H9 (cell line): ENCODE data around the gene CNNM4. TPM values are rescaled to one million over a fixed set of nuclear protein-coding genes. Genes with fewer than 3 reads are reported as not detected.

ENCODE experiments used
- DNase-seq: peaks from one replicate; pipeline ENCODE4 v3.0.0-alpha.2; 2017
- H2AFZ ChIP-seq: one replicate; pipeline ENCODE4 v1.6.1; 2013; ENCODE audit warnings: mild to moderate bottlenecking, low read length, control low read depth, moderate library complexity
- H2AK5ac ChIP-seq: 2 replicates; pipeline ENCODE4 v1.6.1; 2013; ENCODE audit warnings: low read length, control low read depth, mixed read lengths; ENCODE audit not compliant: insufficient read length
- H2BK120ac ChIP-seq: one replicate; pipeline ENCODE4 v1.6.1; 2013; ENCODE audit warnings: low read depth, mild to moderate bottlenecking, low read length, control low read depth, inconsistent platforms; ENCODE audit not compliant: poor library complexity, severe bottlenecking
- H2BK12ac ChIP-seq: 2 replicates; pipeline ENCODE4 v1.6.1; 2013; ENCODE audit warnings: low read length, control low read depth, mixed read lengths, low read depth; ENCODE audit not compliant: insufficient read length
- H2BK15ac ChIP-seq: 2 replicates; pipeline ENCODE4 v1.6.1; 2013; ENCODE audit warnings: low read depth, low read length, control low read depth
- H2BK20ac ChIP-seq: one replicate; pipeline ENCODE4 v1.6.1; 2013; ENCODE audit warnings: low read depth, mild to moderate bottlenecking, low read length, control low read depth, inconsistent platforms; ENCODE audit not compliant: poor library complexity, severe bottlenecking
- H2BK5ac ChIP-seq: 2 replicates; pipeline ENCODE4 v1.6.1; 2013; ENCODE audit warnings: low read length, control low read depth, mixed read lengths; ENCODE audit not compliant: insufficient read length
- H3K14ac ChIP-seq: 2 replicates; pipeline ENCODE4 v1.6.1; 2013; ENCODE audit warnings: low read length, control low read depth; ENCODE audit not compliant: insufficient read depth
- H3K18ac ChIP-seq: 2 replicates; pipeline ENCODE4 v1.6.1; 2013; ENCODE audit warnings: low read depth, mild to moderate bottlenecking, mixed read lengths, low read length, control low read depth; ENCODE audit not compliant: insufficient read length
- H3K23ac ChIP-seq: 2 replicates; pipeline ENCODE4 v1.6.1; 2013; ENCODE audit warnings: low read length, control low read depth, mixed read lengths, low read depth; ENCODE audit not compliant: insufficient read length
- H3K23me2 ChIP-seq: 2 replicates; pipeline ENCODE4 v1.6.1; 2013; ENCODE audit warnings: low read depth, mild to moderate bottlenecking, mixed read lengths, low read length, control low read depth; ENCODE audit not compliant: insufficient read length, poor library complexity, severe bottlenecking
- H3K27ac ChIP-seq: 2 replicates; pipeline ENCODE4 v1.5.1; 2013; ENCODE audit warnings: low read length, control low read depth, mixed read lengths, low read depth; ENCODE audit not compliant: insufficient read length
- H3K27me3 ChIP-seq: 2 replicates; pipeline ENCODE4 v1.6.1; 2013; ENCODE audit warnings: low read length, control low read depth, inconsistent platforms; ENCODE audit not compliant: insufficient read depth
- H3K4ac ChIP-seq: 2 replicates; pipeline ENCODE4 v1.6.1; 2013; ENCODE audit warnings: low read depth, mild to moderate bottlenecking, control low read depth, inconsistent platforms, low read length, moderate library complexity
- H3K4me1 ChIP-seq: 2 replicates; pipeline ENCODE4 v1.6.1; 2013; ENCODE audit warnings: low read length, control low read depth, inconsistent platforms; ENCODE audit not compliant: insufficient read depth
- H3K4me2 ChIP-seq: 2 replicates; pipeline ENCODE4 v1.6.1; 2013; ENCODE audit warnings: low read length, control low read depth, mixed read lengths; ENCODE audit not compliant: insufficient read length, insufficient read depth
- H3K56ac ChIP-seq: 2 replicates; pipeline ENCODE4 v1.6.1; 2013; ENCODE audit warnings: low read depth, mild to moderate bottlenecking, mixed read lengths, low read length, control low read depth; ENCODE audit not compliant: insufficient read length
- H3K79me1 ChIP-seq: 2 replicates; pipeline ENCODE4 v1.6.1; 2013; ENCODE audit warnings: low read depth, mild to moderate bottlenecking, moderate library complexity, low read length, control low read depth, inconsistent platforms; ENCODE audit not compliant: insufficient read depth, poor library complexity, severe bottlenecking
- H3K79me2 ChIP-seq: 2 replicates; pipeline ENCODE4 v1.6.1; 2013; ENCODE audit warnings: low read length, control low read depth, inconsistent platforms; ENCODE audit not compliant: insufficient read depth
- H3K9ac ChIP-seq: 2 replicates; pipeline ENCODE4 v1.6.1; 2013; ENCODE audit warnings: low read length, control low read depth, mixed read lengths; ENCODE audit not compliant: insufficient read length; ENCODE audit errors: extremely low read depth
- H3K9me3 ChIP-seq: one replicate; pipeline ENCODE4 v1.6.1; 2013; ENCODE audit warnings: low read depth, low read length, inconsistent platforms; ENCODE audit not compliant: control insufficient read depth
- H3T11ph ChIP-seq: one replicate; pipeline ENCODE4 v1.6.1; 2013; ENCODE audit warnings: mild to moderate bottlenecking, low read length, control low read depth, inconsistent platforms
- H4K20me1 ChIP-seq: one replicate; pipeline ENCODE4 v1.6.1; 2013; ENCODE audit not compliant: control insufficient read depth, insufficient read length, insufficient read depth
- H4K5ac ChIP-seq: 2 replicates; pipeline ENCODE4 v1.6.1; 2013; ENCODE audit warnings: low read depth, mild to moderate bottlenecking, mixed read lengths, low read length, control low read depth; ENCODE audit not compliant: insufficient read length
- H4K8ac ChIP-seq: replicated peaks from 2 replicates; pipeline ENCODE4 v1.6.1; 2013; ENCODE audit warnings: low read length, control low read depth, mixed read lengths, low read depth; ENCODE audit not compliant: insufficient read length
- H4K91ac ChIP-seq: 2 replicates; pipeline ENCODE4 v1.6.1; 2013; ENCODE audit warnings: low read depth, mild to moderate bottlenecking, moderate library complexity, mixed read lengths, low read length, control low read depth; ENCODE audit not compliant: insufficient read length
- H3K27ac Mint-ChIP-seq, 3 experiments: 2 replicates in 2 of 3; 3 replicates in 1 of 3; pipeline ENCODE4 v1.8.0; 2020 to 2021; ENCODE audit warnings: mixed read lengths in 3 of 3, mild to moderate bottlenecking in 1 of 3, moderate library complexity in 1 of 3
- H3K27me3 Mint-ChIP-seq: 2 replicates; pipeline ENCODE4 v1.8.0; 2021; ENCODE audit warnings: low read depth, mild to moderate bottlenecking, moderate library complexity, mixed read lengths
- H3K36me3 Mint-ChIP-seq, 3 experiments: 2 replicates in 2 of 3; 3 replicates in 1 of 3; pipeline ENCODE4 v1.8.0; 2020 to 2021; ENCODE audit warnings: low read depth in 3 of 3, mixed read lengths in 3 of 3; ENCODE audit not compliant: insufficient read depth in 1 of 3
- H3K4me1 Mint-ChIP-seq, 2 experiments: 2 replicates each; pipeline ENCODE4 v1.8.0; 2020; ENCODE audit warnings: mixed read lengths in 2 of 2
- H3K4me3 Mint-ChIP-seq, 2 experiments: 2 replicates in 1 of 2; 3 replicates in 1 of 2; pipeline ENCODE4 v1.8.0; 2020 to 2021; ENCODE audit warnings: mild to moderate bottlenecking in 2 of 2, mixed read lengths in 2 of 2, moderate library complexity in 1 of 2
- H3K9me3 Mint-ChIP-seq, 2 experiments: 2 replicates in 1 of 2; 3 replicates in 1 of 2; pipeline ENCODE4 v1.8.0; 2020; ENCODE audit warnings: mild to moderate bottlenecking in 2 of 2, mixed read lengths in 2 of 2, moderate library complexity in 1 of 2
- WGBS: extraction: QIAGEN DNeasy Blood & Tissue Kit; methylation state at CpG from one replicate; pipeline ENCODE4 v1.1.7; 2013; ENCODE audit warnings: missing lambda C conversion rate, low lambda C conversion rate, mixed read lengths; ENCODE audit not compliant: insufficient read length; ENCODE audit errors: extremely low coverage; 5-methylcytosine and 5-hydroxymethylcytosine counted together
- total RNA-seq: library from RNA; stranded (reverse); gene quantifications from 2 replicates; pipeline ENCODE4 v1.2.1, GENCODE V29; 2021
- TF ChIP-seq, protein P1 (sequence below): fragments of 200-600 bp; sonication (generic); conservative IDR thresholded peaks from 3 replicates; pipeline ENCODE4 v1.8.0; 2021; ENCODE audit warnings: antibody characterized with exemption, mild to moderate bottlenecking

Gene CNNM4
- total RNA-seq, 1 experiment from 2014 or later: 8.5 TPM

DNA sequence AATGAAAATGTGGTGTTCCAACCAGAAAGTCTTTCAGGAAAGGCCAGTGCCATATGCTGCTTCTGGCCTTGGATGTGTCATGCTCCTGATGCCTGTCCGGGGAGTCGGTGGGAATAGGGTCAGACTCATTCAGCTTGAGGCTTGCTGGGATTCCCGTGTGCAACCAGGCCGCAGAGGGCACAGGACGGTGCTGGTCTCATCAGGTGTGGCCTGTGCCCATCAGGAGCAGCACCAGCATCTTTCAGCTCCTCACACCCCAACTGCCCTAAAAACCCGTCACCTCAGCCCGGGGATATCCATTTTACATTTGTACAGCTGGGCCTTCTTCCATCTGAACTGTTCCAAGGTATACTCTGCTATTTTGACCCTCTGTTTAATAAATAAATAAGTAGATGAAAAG is 42.0 kb downstream of the CNNM4 start:
- Histone ChIP-seq H3T11ph (no peak overlapping the region), H3K23ac (no peak overlapping the region), H4K91ac (no peak overlapping the region), H3K9ac (no peak overlapping the region), H3K18ac (no peak overlapping the region), H3K4me1 (no peaks in the 10 kb centered on the region), H2BK5ac (no peak overlapping the region), H3K14ac (no peak overlapping the region), H3K9me3 (no peaks in the 10 kb centered on the region), H3K79me2 (no peaks in the 10 kb centered on the region), H4K20me1 (no peaks in the 10 kb centered on the region), H4K8ac (no peak overlapping the region), H2AFZ (no peak overlapping the region), H3K23me2 (no peaks in the 10 kb centered on the region), H3K4me2 (no peak overlapping the region), H3K27ac (no peak overlapping the region), H2BK120ac (no peak overlapping the region), H3K4ac (no peak overlapping the region), H3K79me1 (no peaks in the 10 kb centered on the region), H3K56ac (no peak overlapping the region), H2BK20ac (no peak overlapping the region), H2BK15ac (no peak overlapping the region), H4K5ac (no peak overlapping the region), H2AK5ac (no peak overlapping the region), H3K27me3 (no peaks in the 10 kb centered on the region), H2BK12ac (no peak overlapping the region)
- WGBS: no CpG with 5 or more reads among the region's 7 CpGs
- Mint-ChIP-seq H3K9me3 (peaks cover 0 to 4% of the 10 kb centered on the region in 2 experiments; a peak in 1 of 5 replicates), H3K4me1 (no peaks in the 10 kb centered on the region), H3K4me3 (no peak overlapping the region), H3K36me3 (peaks cover 5 to 15% (median 8%) of the 10 kb centered on the region in 3 experiments), H3K27me3 (no peaks in the 10 kb centered on the region), H3K27ac (no peak overlapping the region; a peak in 1 of 7 replicates)
- TF ChIP-seq, protein P1, sequence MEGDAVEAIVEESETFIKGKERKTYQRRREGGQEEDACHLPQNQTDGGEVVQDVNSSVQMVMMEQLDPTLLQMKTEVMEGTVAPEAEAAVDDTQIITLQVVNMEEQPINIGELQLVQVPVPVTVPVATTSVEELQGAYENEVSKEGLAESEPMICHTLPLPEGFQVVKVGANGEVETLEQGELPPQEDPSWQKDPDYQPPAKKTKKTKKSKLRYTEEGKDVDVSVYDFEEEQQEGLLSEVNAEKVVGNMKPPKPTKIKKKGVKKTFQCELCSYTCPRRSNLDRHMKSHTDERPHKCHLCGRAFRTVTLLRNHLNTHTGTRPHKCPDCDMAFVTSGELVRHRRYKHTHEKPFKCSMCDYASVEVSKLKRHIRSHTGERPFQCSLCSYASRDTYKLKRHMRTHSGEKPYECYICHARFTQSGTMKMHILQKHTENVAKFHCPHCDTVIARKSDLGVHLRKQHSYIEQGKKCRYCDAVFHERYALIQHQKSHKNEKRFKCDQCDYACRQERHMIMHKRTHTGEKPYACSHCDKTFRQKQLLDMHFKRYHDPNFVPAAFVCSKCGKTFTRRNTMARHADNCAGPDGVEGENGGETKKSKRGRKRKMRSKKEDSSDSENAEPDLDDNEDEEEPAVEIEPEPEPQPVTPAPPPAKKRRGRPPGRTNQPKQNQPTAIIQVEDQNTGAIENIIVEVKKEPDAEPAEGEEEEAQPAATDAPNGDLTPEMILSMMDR: no peak
- no peak for DNase-seq
